22Rv1 (cell line): ENCODE measurements around the gene PDE3A.
"Not testable (repeated sequence)": the region's sequence is repeated elsewhere in the genome, so short reads cannot be mapped to it uniquely, and the experiment has no call there.

ENCODE experiments used
- H3K27ac ChIP-seq: fragments of 450-650 bp; 2 replicates; pipeline ENCODE4 v1.5.1; 2017
- CTCF ChIP-seq: fragments of 450-650 bp; IDR thresholded peaks from 2 replicates; pipeline ENCODE4 v1.5.1; 2017; ENCODE audit warnings: mild to moderate bottlenecking
- ZFX ChIP-seq: fragments of 450-650 bp; IDR thresholded peaks from 2 replicates; pipeline ENCODE4 v1.6.1; 2017; ENCODE audit warnings: antibody characterized with exemption, borderline replicate concordance

Gene PDE3A

GRCh38 chr12:20374795-20375194 lies 6.5 kb downstream of the PDE3A start:
- no peak overlapping the region for H3K27ac ChIP-seq
- TF ChIP-seq ZFX: no peak
- no peak for TF ChIP-seq CTCF

GRCh38 chr12:20375560-20375959 lies 7.2 kb downstream of the PDE3A start:
- no peak overlapping the region for H3K27ac ChIP-seq
- no peak for TF ChIP-seq CTCF
- TF ChIP-seq ZFX: no peak

- peak; percentile 73 for TF ChIP-seq CTCF
- no peak for TF ChIP-seq ZFX
- no peak overlapping the region for H3K27ac ChIP-seq
Observed at GRCh38 chr12:20376984-20377383, 8.6 kb downstream of the PDE3A start.

GRCh38 chr12:20377750-20378149 lies 9.4 kb downstream of the PDE3A start:
- TF ChIP-seq ZFX (no peak), CTCF (no peak)
- H3K27ac ChIP-seq: no peak overlapping the region

GRCh38 chr12:20382117-20382516 lies 13.8 kb downstream of the PDE3A start:
- no peak overlapping the region for H3K27ac ChIP-seq
- TF ChIP-seq ZFX (no peak), CTCF (no peak)

- TF ChIP-seq ZFX (no peak), CTCF (no peak)
- no peak overlapping the region for H3K27ac ChIP-seq
Observed at GRCh38 chr12:20383612-20384011, 15.3 kb downstream of the PDE3A start.

- H3K27ac ChIP-seq: not testable (repeated sequence)
Observed at GRCh38 chr12:20384836-20385235, 16.5 kb downstream of the PDE3A start.

GRCh38 chr12:20390846-20391245 lies 22.5 kb downstream of the PDE3A start:
- no peak overlapping the region for H3K27ac ChIP-seq
- TF ChIP-seq CTCF (no peak), ZFX (no peak)
